GM12801 (cell line): Measurements from ENCODE around the gene BLOC1S5.

ENCODE experiments used
- TF ChIP-seq, protein P1 (sequence below): IDR thresholded peaks from one replicate; pipeline ENCODE4 v1.5.1; 2011; ENCODE audit warnings: control low read depth; ENCODE audit not compliant: insufficient read length; ENCODE audit errors: extremely low read depth

BLOC1S5 gene, protein sequence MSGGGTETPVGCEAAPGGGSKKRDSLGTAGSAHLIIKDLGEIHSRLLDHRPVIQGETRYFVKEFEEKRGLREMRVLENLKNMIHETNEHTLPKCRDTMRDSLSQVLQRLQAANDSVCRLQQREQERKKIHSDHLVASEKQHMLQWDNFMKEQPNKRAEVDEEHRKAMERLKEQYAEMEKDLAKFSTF

DNA sequence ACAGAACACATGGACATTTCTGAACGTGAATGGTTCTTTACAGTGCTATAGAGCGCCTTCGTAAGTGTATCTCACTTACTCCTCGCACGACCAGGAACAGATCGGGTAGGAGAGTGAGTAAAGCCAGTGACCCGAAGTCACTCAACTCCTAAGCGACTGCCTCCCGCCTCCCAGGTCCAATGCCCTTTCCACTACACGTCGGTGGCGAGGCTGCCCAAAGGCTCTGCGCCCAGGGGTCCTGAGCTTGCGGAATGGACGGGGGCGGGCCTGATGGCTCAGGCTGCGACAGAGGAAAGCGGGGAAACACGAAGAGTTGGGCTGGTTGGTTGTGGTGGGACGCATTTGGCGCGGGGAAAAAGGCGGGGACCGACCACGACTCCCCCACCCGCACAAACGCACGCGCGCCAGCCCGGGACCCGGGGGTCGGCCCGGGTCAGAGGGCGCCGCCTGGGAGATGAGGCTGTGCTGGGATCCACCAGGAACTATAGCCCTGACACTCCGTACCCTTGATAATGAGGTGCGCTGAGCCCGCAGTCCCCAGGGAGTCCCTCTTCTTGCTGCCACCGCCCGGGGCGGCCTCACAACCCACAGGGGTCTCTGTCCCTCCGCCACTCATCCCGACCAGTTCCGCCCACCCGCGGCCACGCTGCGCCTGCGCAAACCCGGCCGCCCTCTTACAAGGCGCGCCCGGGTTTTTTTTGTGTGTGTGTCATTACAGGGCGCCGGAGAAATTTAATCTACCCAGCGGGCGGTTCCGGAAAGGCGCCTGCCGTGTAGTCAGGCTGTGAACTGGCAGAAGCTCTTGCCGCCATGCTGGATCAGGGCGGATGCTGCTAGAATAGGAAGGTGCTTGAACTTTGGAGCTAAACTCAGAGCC is at the start of gene BLOC1S5:
Gene BLOC1S5 (minus strand): TSS at position 629 of the 877 bp plus-strand sequence. CDS start 13 bp downstream, at position 616.
- TF ChIP-seq, protein P1, sequence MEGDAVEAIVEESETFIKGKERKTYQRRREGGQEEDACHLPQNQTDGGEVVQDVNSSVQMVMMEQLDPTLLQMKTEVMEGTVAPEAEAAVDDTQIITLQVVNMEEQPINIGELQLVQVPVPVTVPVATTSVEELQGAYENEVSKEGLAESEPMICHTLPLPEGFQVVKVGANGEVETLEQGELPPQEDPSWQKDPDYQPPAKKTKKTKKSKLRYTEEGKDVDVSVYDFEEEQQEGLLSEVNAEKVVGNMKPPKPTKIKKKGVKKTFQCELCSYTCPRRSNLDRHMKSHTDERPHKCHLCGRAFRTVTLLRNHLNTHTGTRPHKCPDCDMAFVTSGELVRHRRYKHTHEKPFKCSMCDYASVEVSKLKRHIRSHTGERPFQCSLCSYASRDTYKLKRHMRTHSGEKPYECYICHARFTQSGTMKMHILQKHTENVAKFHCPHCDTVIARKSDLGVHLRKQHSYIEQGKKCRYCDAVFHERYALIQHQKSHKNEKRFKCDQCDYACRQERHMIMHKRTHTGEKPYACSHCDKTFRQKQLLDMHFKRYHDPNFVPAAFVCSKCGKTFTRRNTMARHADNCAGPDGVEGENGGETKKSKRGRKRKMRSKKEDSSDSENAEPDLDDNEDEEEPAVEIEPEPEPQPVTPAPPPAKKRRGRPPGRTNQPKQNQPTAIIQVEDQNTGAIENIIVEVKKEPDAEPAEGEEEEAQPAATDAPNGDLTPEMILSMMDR, result no peak

GRCh38 chr6:8113131-8113654 is 49.0 kb upstream of the BLOC1S5 start:
- TF ChIP-seq, protein P1, result no peak

DNA sequence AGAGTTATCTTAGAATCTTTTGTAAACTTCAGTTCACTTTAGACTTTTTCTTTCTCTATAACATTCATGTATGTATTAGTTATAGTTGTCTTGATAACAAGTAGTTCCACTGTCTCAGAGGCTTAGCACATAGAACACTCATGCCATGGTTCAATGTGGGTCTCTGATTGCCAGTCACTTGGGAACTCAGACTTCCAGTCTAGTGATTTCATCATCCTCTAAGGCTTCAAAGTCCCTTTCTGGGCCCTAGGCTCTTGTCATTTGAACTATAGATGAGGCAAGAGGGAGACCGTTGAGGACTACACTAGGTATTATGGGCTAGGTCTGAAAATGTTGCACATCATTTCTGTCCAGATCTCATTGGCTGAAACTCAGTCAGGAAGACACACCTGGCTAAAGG is 46.5 kb upstream of the BLOC1S5 start:
- TF ChIP-seq, protein P1, result no peak

DNA sequence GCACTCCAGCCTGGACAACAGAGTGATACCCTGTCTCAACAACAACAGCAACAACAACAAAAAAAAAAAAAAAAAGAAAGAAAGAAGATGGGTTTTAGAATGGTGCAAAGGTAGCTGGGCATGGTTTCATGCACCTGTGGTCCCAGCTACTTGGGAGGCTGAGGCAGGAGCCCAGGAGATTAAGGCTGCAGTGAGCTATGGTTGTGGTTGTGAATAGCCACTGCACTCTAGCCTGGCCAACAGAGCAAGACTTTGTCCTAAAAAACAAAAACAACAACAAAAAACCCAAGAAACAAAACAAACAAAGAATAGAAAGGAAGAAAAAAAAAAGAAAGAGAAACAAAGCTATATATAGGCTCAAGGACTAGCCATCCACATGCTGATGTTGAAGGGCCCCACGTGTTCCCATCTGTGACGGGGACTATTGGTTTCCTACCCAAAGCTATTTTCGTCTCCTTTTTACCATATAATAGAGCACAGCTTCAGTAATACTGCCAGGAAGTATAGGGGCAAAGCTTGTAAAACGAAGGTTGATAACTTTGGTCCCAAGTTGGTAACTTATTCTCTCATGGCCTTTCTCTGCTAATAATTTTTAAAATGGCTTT is 46.0 kb upstream of the BLOC1S5 start:
- TF ChIP-seq, protein P1, result no peak

DNA sequence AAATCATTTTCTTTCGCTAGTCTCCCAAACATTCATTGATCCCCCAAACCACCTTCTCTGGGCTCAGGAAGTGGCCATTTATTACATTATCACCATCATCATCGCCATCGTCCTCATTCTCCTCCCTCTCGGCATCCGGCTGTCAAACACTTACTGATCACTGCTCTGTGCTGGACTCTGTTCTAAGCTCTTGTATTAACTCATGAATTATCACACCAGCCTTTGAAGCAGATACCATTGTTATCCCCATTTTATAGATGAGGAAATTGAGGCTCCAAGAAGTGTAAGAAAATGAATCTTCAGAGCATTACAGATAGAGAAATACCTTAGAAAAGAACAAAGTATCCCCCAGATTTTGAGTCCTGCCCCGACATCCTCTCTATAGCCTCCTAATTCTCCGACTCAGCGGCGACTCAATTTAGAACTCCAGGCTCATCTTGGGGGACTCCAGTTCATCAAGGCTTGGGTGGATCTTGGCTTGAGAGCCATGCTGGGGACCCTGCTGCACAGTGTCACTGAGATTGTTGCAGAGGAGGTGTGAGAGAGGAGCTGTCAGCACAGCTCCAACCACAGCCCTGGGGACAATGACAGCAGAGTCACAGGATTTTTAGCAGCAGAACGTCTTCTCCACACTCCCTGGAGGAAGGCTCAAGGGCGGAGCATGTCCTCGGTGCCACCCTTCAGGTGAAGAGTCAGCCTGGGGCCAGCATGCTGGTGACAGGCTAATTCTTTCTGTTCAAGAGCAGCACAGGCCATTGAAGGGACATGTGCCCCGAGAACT is 44.8 kb upstream of the BLOC1S5 start:
- TF ChIP-seq, protein P1, result no peak

- TF ChIP-seq, protein P1, result no peak
Measured at GRCh38 chr6:8108031-8108660, 44.0 kb upstream of the BLOC1S5 start.
